ENCODE data around the gene PTPRC. TPM values are rescaled to one million over a fixed set of nuclear protein-coding genes. Genes with fewer than 3 reads are reported as not detected.

The PTPRC gene
- polyA plus RNA-seq, 2 of the 4 experiments (the other 2 are of a cell fraction), result not detected

GRCh38 chr1:198595765-198596164 is 43.1 kb upstream of the PTPRC start:
- H3K4me2 ChIP-seq, result no peak overlapping the region
- WGBS (ENCODE audit: missing lambda C conversion rate), result 31% methylated on average over 2 of the region's 2 CpGs
- POLR2A ChIA-PET, result no interaction called here
- H3K9me3 ChIP-seq, result no peaks in the 10 kb centered on the region
- DNase-seq (ENCODE audit: low read depth in 1 of 2, low spot score in 1 of 2) (no peak), ATAC-seq (no peak), FAIRE-seq (no peak)
- no peaks in the 10 kb centered on the region for H3K4me1 ChIP-seq
- TF ChIP-seq FOXS1 (CRISPR knock-in tag; IDR thresholded peaks at IDR 0.05) (no peak), EHF (CRISPR knock-in tag; IDR thresholded peaks at IDR 0.05) (no peak), CHD2 (IDR thresholded peaks at IDR 0.05; ENCODE audit: low read length, partially characterized antibody) (no peak)
- H3K27ac ChIP-seq, result no peak overlapping the region
- no peak overlapping the region for H3K4me3 ChIP-seq
- CTCF ChIA-PET, result no interaction called here

DNA sequence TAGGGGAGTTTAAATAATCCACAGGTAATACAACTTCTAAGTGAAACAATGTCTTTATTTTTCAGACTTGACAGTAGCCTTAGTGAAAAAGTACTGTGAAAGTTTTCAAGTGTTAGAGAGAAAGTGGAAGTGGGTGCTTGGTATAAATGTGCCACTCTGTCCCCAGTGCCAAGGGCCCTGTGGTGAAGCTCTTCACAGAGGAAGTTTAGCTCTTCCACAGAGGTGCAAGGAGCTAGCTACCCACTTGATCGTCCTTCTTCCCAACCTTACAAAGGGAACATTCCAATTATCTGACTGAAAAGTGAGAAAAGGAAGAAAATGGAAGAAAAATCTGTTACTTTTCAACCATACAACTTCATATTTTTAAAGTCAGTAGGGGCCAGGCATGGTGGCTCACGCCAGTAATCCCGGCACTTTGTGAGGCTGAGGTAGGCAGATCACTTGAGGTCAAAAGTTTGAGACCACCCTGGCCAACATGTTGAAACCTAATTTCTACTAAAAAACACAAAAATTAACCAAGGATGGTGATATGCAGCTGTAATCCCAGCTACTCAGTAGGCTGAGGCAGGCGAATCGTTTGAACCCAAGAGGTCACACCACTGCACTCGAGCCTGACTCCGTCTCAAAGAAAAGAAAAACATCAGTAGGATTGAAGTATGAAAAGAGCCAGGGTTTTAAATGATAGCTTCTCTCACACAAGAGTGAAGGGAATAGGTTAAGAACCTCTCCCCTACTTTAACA is 41.0 kb upstream of the PTPRC start:
- DNase-seq (ENCODE audit: low read depth in 1 of 2, low spot score in 1 of 2) (no peak), FAIRE-seq (no peak), ATAC-seq (no peak)
- Histone ChIP-seq H3K4me1 (no peaks in the 10 kb centered on the region), H3K9me3 (no peaks in the 10 kb centered on the region), H3K27ac (no peak overlapping the region), H3K4me3 (no peak overlapping the region), H3K4me2 (no peak overlapping the region)
- POLR2A ChIA-PET, result no interaction called here
- 58% methylated on average over 7 of the region's 7 CpGs for WGBS (ENCODE audit: missing lambda C conversion rate)
- CTCF ChIA-PET, result no interaction called here
- TF ChIP-seq HOXB5 (CRISPR knock-in tag; IDR thresholded peaks at IDR 0.05) (no peak), ZC3H11A (IDR thresholded peaks at IDR 0.05) (no peak), POLR2A (IDR thresholded peaks at IDR 0.05; ENCODE audit: low read length) (no peak), ESRRA (IDR thresholded peaks at IDR 0.05; ENCODE audit: borderline replicate concordance, low read length) (no peak), KDM1A (IDR thresholded peaks at IDR 0.05; ENCODE audit: low read depth) (no peak)
- TF ChIP-seq, protein P1, sequence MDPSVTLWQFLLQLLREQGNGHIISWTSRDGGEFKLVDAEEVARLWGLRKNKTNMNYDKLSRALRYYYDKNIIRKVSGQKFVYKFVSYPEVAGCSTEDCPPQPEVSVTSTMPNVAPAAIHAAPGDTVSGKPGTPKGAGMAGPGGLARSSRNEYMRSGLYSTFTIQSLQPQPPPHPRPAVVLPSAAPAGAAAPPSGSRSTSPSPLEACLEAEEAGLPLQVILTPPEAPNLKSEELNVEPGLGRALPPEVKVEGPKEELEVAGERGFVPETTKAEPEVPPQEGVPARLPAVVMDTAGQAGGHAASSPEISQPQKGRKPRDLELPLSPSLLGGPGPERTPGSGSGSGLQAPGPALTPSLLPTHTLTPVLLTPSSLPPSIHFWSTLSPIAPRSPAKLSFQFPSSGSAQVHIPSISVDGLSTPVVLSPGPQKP (IDR thresholded peaks at IDR 0.05; ENCODE audit: low read depth, low read length), result no peak
- TF ChIP-seq, protein P2, sequence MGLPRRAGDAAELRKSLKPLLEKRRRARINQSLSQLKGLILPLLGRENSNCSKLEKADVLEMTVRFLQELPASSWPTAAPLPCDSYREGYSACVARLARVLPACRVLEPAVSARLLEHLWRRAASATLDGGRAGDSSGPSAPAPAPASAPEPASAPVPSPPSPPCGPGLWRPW (IDR thresholded peaks at IDR 0.05), result no peak

GRCh38 chr1:198598796-198599321 is 40.0 kb upstream of the PTPRC start:
- H3K9me3 ChIP-seq, result no peaks in the 10 kb centered on the region
- H3K4me3 ChIP-seq, result no peak overlapping the region
- WGBS (ENCODE audit: missing lambda C conversion rate), result 51% methylated on average over 6 of the region's 6 CpGs
- DNase-seq (ENCODE audit: low read depth in 1 of 2, low spot score in 1 of 2) (no peak), FAIRE-seq (no peak), ATAC-seq (no peak)
- H3K4me1 ChIP-seq, result no peaks in the 10 kb centered on the region
- H3K4me2 ChIP-seq, result no peak overlapping the region
- ChIA-PET POLR2A (no interaction called here), CTCF (no interaction called here)
- no peak overlapping the region for H3K27ac ChIP-seq
- TF ChIP-seq FOXS1 (CRISPR knock-in tag; IDR thresholded peaks at IDR 0.05), result no peak
- TF ChIP-seq RARB (CRISPR knock-in tag; IDR thresholded peaks at IDR 0.05), result no peak

DNA sequence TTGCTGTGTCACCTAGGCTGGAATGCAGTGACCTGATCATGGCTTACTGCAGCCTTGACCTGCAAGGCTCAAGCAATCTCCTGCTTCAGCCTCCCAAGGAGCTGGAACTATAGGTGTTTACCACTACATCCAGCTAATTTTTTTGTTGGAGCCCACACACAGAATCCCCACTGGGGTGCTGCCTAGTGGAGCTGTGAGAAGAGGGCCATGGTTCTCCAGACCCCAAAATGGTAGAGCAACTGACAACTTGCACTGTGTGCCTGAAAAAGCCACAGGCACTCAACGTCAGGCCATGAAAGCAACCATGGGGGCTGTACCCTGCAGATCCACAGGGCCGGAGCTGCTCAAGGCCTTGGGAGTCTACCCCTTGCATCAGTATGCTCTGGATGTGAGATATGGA is 39.1 kb upstream of the PTPRC start:
- H3K4me1 ChIP-seq, result no peaks in the 10 kb centered on the region
- H3K4me3 ChIP-seq, result no peak overlapping the region
- no peak overlapping the region for H3K4me2 ChIP-seq
- ATAC-seq (no peak), FAIRE-seq (no peak), DNase-seq (ENCODE audit: low read depth in 1 of 2, low spot score in 1 of 2) (no peak)
- TF ChIP-seq RFX5 (IDR thresholded peaks at IDR 0.05), result no peak
- no peak for TF ChIP-seq ZNF302 (CRISPR knock-in tag; IDR thresholded peaks at IDR 0.05)
- no peak for TF ChIP-seq KDM5A (IDR thresholded peaks at IDR 0.05)
- no peak for TF ChIP-seq POLR2A (IDR thresholded peaks at IDR 0.05; ENCODE audit: low read length)
- TF ChIP-seq NFE2L2 (conservative IDR thresholded peaks at IDR 0.05; ENCODE audit: low read length), result no peak
- TF ChIP-seq NPAS2 (CRISPR knock-in tag; IDR thresholded peaks at IDR 0.05; ENCODE audit: borderline replicate concordance), result no peak
- TF ChIP-seq HOXB13 (CRISPR knock-in tag; IDR thresholded peaks at IDR 0.05; ENCODE audit: low read depth), result no peak
- no peak for TF ChIP-seq RCOR1 (IDR thresholded peaks at IDR 0.05; ENCODE audit: low read depth, low read length)
- TF ChIP-seq, protein P3, sequence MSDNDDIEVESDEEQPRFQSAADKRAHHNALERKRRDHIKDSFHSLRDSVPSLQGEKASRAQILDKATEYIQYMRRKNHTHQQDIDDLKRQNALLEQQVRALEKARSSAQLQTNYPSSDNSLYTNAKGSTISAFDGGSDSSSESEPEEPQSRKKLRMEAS (IDR thresholded peaks at IDR 0.05), result no peak
- no peak for TF ChIP-seq ZSCAN20 (CRISPR knock-in tag; IDR thresholded peaks at IDR 0.05)
- TF ChIP-seq, protein P4, sequence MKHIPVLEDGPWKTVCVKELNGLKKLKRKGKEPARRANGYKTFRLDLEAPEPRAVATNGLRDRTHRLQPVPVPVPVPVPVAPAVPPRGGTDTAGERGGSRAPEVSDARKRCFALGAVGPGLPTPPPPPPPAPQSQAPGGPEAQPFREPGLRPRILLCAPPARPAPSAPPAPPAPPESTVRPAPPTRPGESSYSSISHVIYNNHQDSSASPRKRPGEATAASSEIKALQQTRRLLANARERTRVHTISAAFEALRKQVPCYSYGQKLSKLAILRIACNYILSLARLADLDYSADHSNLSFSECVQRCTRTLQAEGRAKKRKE (CRISPR knock-in tag; IDR thresholded peaks at IDR 0.05; ENCODE audit: low read depth), result no peak
- TF ChIP-seq MAZ (IDR thresholded peaks at IDR 0.05; ENCODE audit: borderline replicate concordance, low read depth, low read length), result no peak
- no peak for TF ChIP-seq EHF (CRISPR knock-in tag; IDR thresholded peaks at IDR 0.05)
- TF ChIP-seq KDM1A (IDR thresholded peaks at IDR 0.05; ENCODE audit: low read depth), result no peak
- no peak for TF ChIP-seq JUNB (IDR thresholded peaks at IDR 0.05)
- TF ChIP-seq EHMT2 (IDR thresholded peaks at IDR 0.05; ENCODE audit: low read depth), result no peak
- no peak for TF ChIP-seq SMC3 (IDR thresholded peaks at IDR 0.05)
- no peak for TF ChIP-seq TP53 (CRISPR knock-in tag; IDR thresholded peaks at IDR 0.05)
- TF ChIP-seq HOXB5 (CRISPR knock-in tag; IDR thresholded peaks at IDR 0.05), result no peak
- no peak for TF ChIP-seq RARB (CRISPR knock-in tag; IDR thresholded peaks at IDR 0.05)
- H3K9me3 ChIP-seq, result no peaks in the 10 kb centered on the region
- ChIA-PET CTCF (no interaction called here), POLR2A (no interaction called here)
- WGBS (ENCODE audit: missing lambda C conversion rate), result 33% methylated on average over 2 of the region's 2 CpGs
- no peak overlapping the region for H3K27ac ChIP-seq
